IMR-90 (cell line): ENCODE data around the gene WDR11. TPM values are rescaled to one million over a fixed set of nuclear protein-coding genes. Genes with fewer than 3 reads are reported as not detected.

Experiments used
- ATAC-seq: fragments of 200-7000 bp; cut with Tn5 transposase; 2 replicates; pipeline ENCODE4 v1.9.1; 2020; ENCODE audit warnings: low read depth, mild to moderate bottlenecking, moderate library complexity
- BruUV-seq: library from RNA; stranded (reverse); fragments of 400-500 nt; replicated peaks from 2 replicates; lab custom pipeline; 2021; lab: Mats Ljungman, UMichigan
- CTCF ChIA-PET: fragments of 300-600 bp; formaldehyde crosslinking; extraction: SDS; loops from one replicate; lab custom pipeline; 2021; ENCODE audit warnings: antibody characterized with exemption; lab: Yijun Ruan, JAX
- POLR2A ChIA-PET: fragments of 300-600 bp; sonication (Branson Sonifier 250); formaldehyde crosslinking; loops from one replicate; lab custom pipeline; 2022; ENCODE audit warnings: antibody characterized with exemption; ENCODE audit not compliant: unreplicated experiment; lab: Charles Lee
- DNase-seq: peaks from one replicate; pipeline ENCODE4 v3.0.0; 2013
- H2AFZ ChIP-seq: replicated peaks from 2 replicates; pipeline ENCODE3; 2013; ENCODE audit warnings: low read length, mild to moderate bottlenecking; ENCODE audit not compliant: poor library complexity
- H2AK5ac ChIP-seq: 2 replicates; pipeline ENCODE4 v1.6.1; 2013; ENCODE audit warnings: low read depth, low read length, inconsistent platforms
- H2AK9ac ChIP-seq: replicated peaks from 2 replicates; pipeline ENCODE3; 2013; ENCODE audit warnings: mild to moderate bottlenecking, low read depth, low read length, moderate library complexity; ENCODE audit not compliant: poor library complexity
- H2BK120ac ChIP-seq: 2 replicates; pipeline ENCODE4 v1.6.1; 2013; ENCODE audit warnings: low read depth, low read length, inconsistent platforms
- H2BK15ac ChIP-seq: 3 replicates; pipeline ENCODE4 v1.6.1; 2013; ENCODE audit warnings: low read depth, low read length, inconsistent platforms
- H2BK20ac ChIP-seq: 2 replicates; pipeline ENCODE4 v1.6.1; 2013; ENCODE audit warnings: low read depth, mild to moderate bottlenecking, inconsistent platforms, low read length, moderate library complexity
- H2BK5ac ChIP-seq: 2 replicates; pipeline ENCODE4 v1.6.1; 2013; ENCODE audit warnings: mild to moderate bottlenecking, low read depth, low read length, inconsistent platforms; ENCODE audit not compliant: poor library complexity, severe bottlenecking
- H3K14ac ChIP-seq: replicated peaks from 2 replicates; pipeline ENCODE4 v1.6.1; 2013; ENCODE audit warnings: low read depth, low read length, inconsistent platforms
- H3K18ac ChIP-seq: 2 replicates; pipeline ENCODE4 v1.6.1; 2013; ENCODE audit warnings: low read depth, low read length, control low read depth
- H3K23ac ChIP-seq: 2 replicates; pipeline ENCODE4 v1.6.1; 2013; ENCODE audit warnings: low read depth, low read length, inconsistent platforms
- H3K27ac ChIP-seq: 2 replicates; pipeline ENCODE4 v1.5.1; 2013; ENCODE audit warnings: mild to moderate bottlenecking, control low read depth, low read length; ENCODE audit not compliant: insufficient read depth
- H3K27me3 ChIP-seq: 2 replicates; pipeline ENCODE4 v1.6.1; 2013; ENCODE audit warnings: low read length; ENCODE audit not compliant: control insufficient read depth, insufficient read depth
- H3K36me3 ChIP-seq: 2 replicates; pipeline ENCODE4 v1.6.1; 2013; ENCODE audit warnings: low read length, mixed read lengths; ENCODE audit not compliant: control insufficient read depth, insufficient read depth
- H3K4ac ChIP-seq: 2 replicates; pipeline ENCODE4 v1.6.1; 2013; ENCODE audit warnings: low read depth, low read length, inconsistent platforms
- H3K4me1 ChIP-seq: 2 replicates; pipeline ENCODE4 v1.6.1; 2013; ENCODE audit warnings: low read length, mixed read lengths; ENCODE audit not compliant: control insufficient read depth, insufficient read depth
- H3K4me2 ChIP-seq: 2 replicates; pipeline ENCODE4 v1.6.1; 2013; ENCODE audit warnings: low read depth, mild to moderate bottlenecking, control low read depth, low read length, moderate library complexity
- H3K4me3 ChIP-seq: 2 replicates; pipeline ENCODE4 v1.5.1; 2013; ENCODE audit warnings: low read depth, mild to moderate bottlenecking, control low read depth, low read length, moderate library complexity; ENCODE audit not compliant: insufficient read depth
- H3K56ac ChIP-seq: 2 replicates; pipeline ENCODE4 v1.6.1; 2013; ENCODE audit warnings: low read length, inconsistent platforms; ENCODE audit not compliant: insufficient read depth; ENCODE audit errors: extremely low read depth
- H3K79me1 ChIP-seq, 2 experiments: 2 replicates each; pipeline ENCODE4 v1.6.1; 2013; ENCODE audit warnings: low read length in 2 of 2, inconsistent platforms in 1 of 2, low read depth in 1 of 2
- H3K9ac ChIP-seq: 2 replicates; pipeline ENCODE4 v1.6.1; 2013; ENCODE audit warnings: low read depth, low read length, control low read depth
- H3K9me1 ChIP-seq: 2 replicates; pipeline ENCODE4 v1.6.1; 2013; ENCODE audit warnings: low read length, inconsistent platforms; ENCODE audit not compliant: insufficient read depth
- H3K9me3 ChIP-seq: 2 replicates; pipeline ENCODE4 v1.6.1; 2013; ENCODE audit warnings: low read length; ENCODE audit not compliant: control insufficient read depth, insufficient read depth
- H4K20me1 ChIP-seq: 2 replicates; pipeline ENCODE4 v1.6.1; 2013; ENCODE audit warnings: low read length, inconsistent platforms; ENCODE audit not compliant: insufficient read depth
- H4K5ac ChIP-seq: 2 replicates; pipeline ENCODE4 v1.6.1; 2013; ENCODE audit warnings: mild to moderate bottlenecking, low read depth, low read length, control low read depth
- H4K8ac ChIP-seq, 2 experiments: 2 replicates each; pipeline ENCODE4 v1.6.1; 2013; ENCODE audit warnings: low read depth in 2 of 2, low read length in 2 of 2, control low read depth in 1 of 2, inconsistent platforms in 1 of 2
- H4K91ac ChIP-seq: 2 replicates; pipeline ENCODE4 v1.6.1; 2013; ENCODE audit warnings: low read depth, low read length, inconsistent platforms; ENCODE audit not compliant: insufficient read depth
- CHD1 ChIP-seq: IDR thresholded peaks from 2 replicates; pipeline ENCODE4 v1.6.1; 2012; ENCODE audit warnings: low read depth, low read length, improper control_type of control experiment
- ELK1 ChIP-seq: fragments of 150-350 bp; IDR thresholded peaks from 2 replicates; pipeline ENCODE4 v1.6.1; 2016; ENCODE audit warnings: low read depth, mild to moderate bottlenecking, low read length, moderate library complexity, borderline replicate concordance
- RFX5 ChIP-seq: IDR thresholded peaks from 2 replicates; pipeline ENCODE4 v1.8.0; 2012; ENCODE audit warnings: low read depth, mild to moderate bottlenecking, low read length, moderate library complexity
- SMC3 ChIP-seq: fragments of 150-350 bp; IDR thresholded peaks from 2 replicates; pipeline ENCODE4 v1.6.1; 2016; ENCODE audit warnings: low read depth, mild to moderate bottlenecking, antibody characterized with exemption, low read length, moderate library complexity
- WGBS, 2 experiments: methylation state at CpG; one replicate each; pipeline versions ENCODE4 v1.1.5 to v1.1.7; 2013; ENCODE audit warnings: missing lambda C conversion rate in 2 of 2; ENCODE audit not compliant: insufficient read length in 1 of 2; ENCODE audit errors: extremely low coverage in 2 of 2; 5-methylcytosine and 5-hydroxymethylcytosine counted together
- dilution Hi-C: fragments of 300-500 bp; cut with HindIII; formaldehyde crosslinking; loops from one replicate; pipeline ENCODE4 v1.14.3; 2018; ENCODE audit warnings: low sequenced_read_pairs; ENCODE audit not compliant: unreplicated experiment
- in situ Hi-C: fragments of 300-500 bp; cut with MboI; formaldehyde crosslinking; loops from 3 replicates; pipeline ENCODE4 v1.14.3; 2019; ENCODE audit warnings: low sequenced_read_pairs, inconsistent platforms, mixed read lengths
- intact Hi-C: fragments of 100-400 bp; cut with micrococcal nuclease; formaldehyde crosslinking; loops from 2 replicates; pipeline ENCODE4 v1.10.0; 2022
- polyA plus RNA-seq, 3 experiments: library from polyadenylated mRNA; depleted of rRNA; stranded (reverse); fragments of >200 nt; gene quantifications; 2 replicates each; pipeline ENCODE4 v1.2.3, GENCODE V29; 2012; ENCODE audit warnings: low replicate concordance in 1 of 3
- total RNA-seq: library from RNA; depleted of rRNA; stranded (reverse); fragments of >200 nt; gene quantifications from 2 replicates; pipeline ENCODE4 v1.2.3, GENCODE V29; 2012

WDR11 gene
- total and polyA plus RNA-seq, 2 of the 4 experiments (the other 2 are of a cell fraction) = 31.6 to 62.6 TPM

DNA sequence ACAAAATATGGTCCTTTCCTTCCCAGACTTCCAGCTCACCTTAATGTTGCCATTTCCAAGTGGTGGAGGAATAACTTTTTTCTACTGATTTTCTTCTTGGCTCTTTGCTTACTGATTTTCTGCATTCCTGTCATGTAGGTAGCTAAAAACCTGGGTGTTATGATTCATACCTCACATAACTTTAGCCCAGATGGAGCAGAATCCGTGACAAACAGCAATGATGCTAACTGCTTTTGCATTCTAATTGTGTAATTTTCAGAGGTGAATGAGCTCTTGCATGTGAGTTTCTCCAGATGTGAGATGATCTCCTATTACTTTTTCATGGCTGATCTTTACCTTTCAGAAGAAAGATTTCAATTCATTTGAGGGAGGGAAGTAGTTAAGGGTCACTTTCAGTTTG is 43.4 kb downstream of the WDR11 start:
- Histone ChIP-seq H3K14ac (no peak overlapping the region), H2BK5ac (no peak overlapping the region), H2BK120ac (no peak overlapping the region), H3K9ac (no peak overlapping the region), H3K23ac (no peak overlapping the region), H3K79me1 (peaks cover 2 to 3% of the 10 kb centered on the region in 2 experiments; a peak in 2 of 4 replicates), H4K5ac (no peak overlapping the region), H4K8ac (no peak overlapping the region), H3K4me3 (no peak overlapping the region), H3K4me2 (no peak overlapping the region), H4K91ac (no peak overlapping the region), H2AK9ac (no peak overlapping the region), H3K9me3 (no peaks in the 10 kb centered on the region), H3K4ac (no peak overlapping the region), H2AFZ (no peak overlapping the region), H3K18ac (no peak overlapping the region), H3K27ac (no peak overlapping the region), H2BK15ac (no peak overlapping the region), H3K4me1 (no peaks in the 10 kb centered on the region), H3K36me3 (peaks cover 10% of the 10 kb centered on the region), H3K9me1 (no peaks in the 10 kb centered on the region; the same call in 1 of the 2 replicates), H2BK20ac (no peak overlapping the region), H4K20me1 (no peaks in the 10 kb centered on the region), H3K56ac (no peak overlapping the region), H3K27me3 (no peaks in the 10 kb centered on the region), H2AK5ac (no peak overlapping the region)
- CTCF ChIA-PET = no interaction called here
- DNase-seq (no peak), ATAC-seq (no peak)
- no TSS peak for BruUV-seq
- POLR2A ChIA-PET = no interaction called here
- intact Hi-C loops = no loop called here
- dilution Hi-C loops = no loop called here
- no CpG with 5 or more reads among the region's 1 CpG for WGBS, 2 experiments
- in situ Hi-C loops = no loop called here
- no peak for TF ChIP-seq ELK1
- no peak for TF ChIP-seq CHD1
- TF ChIP-seq SMC3 = no peak
- TF ChIP-seq RFX5 = no peak
